Lower leg skin (tissue), 4 donors: ENCODE results near the gene PLCG2. TPM values are rescaled to one million over a fixed set of nuclear protein-coding genes. Genes with fewer than 3 reads are reported as not detected.

ENCODE experiments used
- DNase-seq, 2 donors: peaks; one replicate each; pipeline ENCODE4 v3.0.0-alpha.2; 2019; ENCODE audit warnings: low spot score in 2 of 2
- H3K4me3 ChIP-seq: fragments of 200-600 bp; sonication (generic); 2 replicates; pipeline ENCODE4 v1.5.1; 2017; ENCODE audit warnings: mild to moderate bottlenecking, low read depth; ENCODE audit not compliant: poor library complexity, severe bottlenecking
- CTCF ChIP-seq, 3 donors: fragments of 450-650 bp; IDR thresholded peaks; one replicate each; pipeline ENCODE4 v1.5.1; 2016; ENCODE audit warnings: antibody characterized with exemption in 3 of 3, mild to moderate bottlenecking in 3 of 3, moderate library complexity in 2 of 3
- POLR2A ChIP-seq, 2 donors: fragments of 450-650 bp; IDR thresholded peaks; one replicate each; pipeline ENCODE4 v1.6.1; 2016 to 2017; ENCODE audit warnings: antibody characterized with exemption in 2 of 2, mild to moderate bottlenecking in 1 of 2, moderate library complexity in 1 of 2
- WGBS, 2 donors: methylation state at CpG; one replicate each; pipeline ENCODE4 v1.1.5; 2018; 5-methylcytosine and 5-hydroxymethylcytosine counted together
- intact Hi-C: fragments of 100-400 bp; cut with DNase I; formaldehyde crosslinking; loops from one replicate; pipeline ENCODE4 v1.15.0; 2023; ENCODE audit warnings: low total_unique reads
- total RNA-seq, 4 donors: library from RNA; depleted of rRNA; stranded (reverse); fragments of >200 nt; gene quantifications; one replicate each; pipeline ENCODE4 v1.1.0, GENCODE V29; 2016

Gene PLCG2
- total RNA-seq, 4 donors from 2014 or later = 7.0 to 14.1 (median 10.2) TPM

GRCh38 chr16:81848306-81848853 lies 69.3 kb downstream of the PLCG2 start:
- intact Hi-C loops = loop anchor here (5.0 kb wide), 1 partner anchor 484 kb away; no protein-coding TSS in a partner anchor
- no peak for DNase-seq
- WGBS, 2 donors = 77 to 83% methylated on average over 4 of the region's 4 CpGs
- TF ChIP-seq CTCF (IDR thresholded peaks at IDR 0.05) (no peak), POLR2A (IDR thresholded peaks at IDR 0.05) (no peak)
- H3K4me3 ChIP-seq = no peak overlapping the region

GRCh38 chr16:81850197-81850944 lies 71.3 kb downstream of the PLCG2 start:
- no peak for DNase-seq

GRCh38 chr16:81852347-81852746 lies 73.3 kb downstream of the PLCG2 start:
- 74 to 81% methylated on average over 2 of the region's 2 CpGs for WGBS, 2 donors
- no peak overlapping the region for H3K4me3 ChIP-seq
- intact Hi-C loops = no loop called here
- no peak for TF ChIP-seq POLR2A (IDR thresholded peaks at IDR 0.05)
- TF ChIP-seq CTCF (IDR thresholded peaks at IDR 0.05) = no peak
- DNase-seq = no peak

More at GRCh38 chr16:81850197-81850944, 71.3 kb downstream of the PLCG2 start:
- intact Hi-C loops = no loop called here
- no peak overlapping the region for H3K4me3 ChIP-seq
- 81 to 82% methylated on average over 10 of the region's 10 CpGs for WGBS, 2 donors
- no peak for TF ChIP-seq CTCF (IDR thresholded peaks at IDR 0.05)
- TF ChIP-seq POLR2A (IDR thresholded peaks at IDR 0.05) = no peak

GRCh38 chr16:81855552-81856153 lies 76.6 kb downstream of the PLCG2 start:
- WGBS, 2 donors = 83 to 92% methylated on average over 8 of the region's 8 CpGs
- DNase-seq = no peak
- no peak for TF ChIP-seq CTCF (IDR thresholded peaks at IDR 0.05)
- intact Hi-C loops = no loop called here
- H3K4me3 ChIP-seq = no peak overlapping the region

GRCh38 chr16:81860287-81861266 lies 81.5 kb downstream of the PLCG2 start:
- intact Hi-C loops = no loop called here
- no peak for DNase-seq
- WGBS, 2 donors = 79% methylated on average over 18 of the region's 18 CpGs
- no peak for TF ChIP-seq CTCF (IDR thresholded peaks at IDR 0.05)
- TF ChIP-seq POLR2A (IDR thresholded peaks at IDR 0.05) = no peak
- no peak overlapping the region for H3K4me3 ChIP-seq
